GM12875 (cell line): Measurements from ENCODE around the gene RBM20.

Experiments
- H3K4me3 ChIP-seq: one replicate; pipeline ENCODE4 v1.5.1; 2011; ENCODE audit warnings: low read depth, low read length, control low read depth
- CTCF ChIP-seq: IDR thresholded peaks from 2 replicates; pipeline ENCODE4 v1.5.1; 2011; ENCODE audit warnings: low read depth, mild to moderate bottlenecking, control low read depth, inconsistent platforms, low read length, moderate library complexity, borderline replicate concordance; ENCODE audit not compliant: insufficient read depth

Gene RBM20

GRCh38 chr10:110820321-110820814, 176.2 kb downstream of the RBM20 start:
- TF ChIP-seq CTCF, result no peak
- no peak overlapping the region for H3K4me3 ChIP-seq

- H3K4me3 ChIP-seq, result no peak overlapping the region
- no peak for TF ChIP-seq CTCF
Observed at GRCh38 chr10:110821508-110821907, 177.4 kb downstream of the RBM20 start.

GRCh38 chr10:110822035-110822711, 178.0 kb downstream of the RBM20 start:
- no peak for TF ChIP-seq CTCF
- H3K4me3 ChIP-seq, result no peak overlapping the region

GRCh38 chr10:110822712-110823311, 178.7 kb downstream of the RBM20 start:
- no peak for TF ChIP-seq CTCF
- no peak overlapping the region for H3K4me3 ChIP-seq

GRCh38 chr10:110824152-110824441, 180.0 kb downstream of the RBM20 start:
- no peak overlapping the region for H3K4me3 ChIP-seq
- no peak for TF ChIP-seq CTCF

GRCh38 chr10:110824660-110825059, 180.5 kb downstream of the RBM20 start:
- H3K4me3 ChIP-seq, result no peak overlapping the region
- TF ChIP-seq CTCF, result no peak

GRCh38 chr10:110825508-110825907, 181.4 kb downstream of the RBM20 start:
- no peak for TF ChIP-seq CTCF
- H3K4me3 ChIP-seq, result no peak overlapping the region
